CD14-positive monocyte (primary cell): ENCODE results near the gene SEMA3D. TPM values are rescaled to one million over a fixed set of nuclear protein-coding genes. Genes with fewer than 3 reads are reported as not detected.

Source experiments
- DNase-seq, 3 donors: peaks; one replicate each; pipeline ENCODE4 v3.0.0-alpha.2; 2011 to 2022
- H2AFZ ChIP-seq: 2 replicates; pipeline ENCODE4 v1.6.0; 2012; ENCODE audit warnings: mild to moderate bottlenecking, low read depth, low read length, inconsistent platforms; ENCODE audit not compliant: insufficient read depth, poor library complexity, severe bottlenecking
- H3K27ac ChIP-seq, 2 donors: 1 replicate in 1 of 2; 2 replicates in 1 of 2; pipeline ENCODE4 v1.5.1; 2012 to 2013; ENCODE audit warnings: low read length in 2 of 2, control low read depth in 1 of 2, inconsistent platforms in 1 of 2, low read depth in 1 of 2, mild to moderate bottlenecking in 1 of 2
- H3K27me3 ChIP-seq, 2 donors: one replicate each; pipeline versions ENCODE4 v1.6.0 to v1.6.1; 2011 to 2013; ENCODE audit warnings: low read length in 2 of 2; ENCODE audit not compliant: control insufficient read depth in 2 of 2, insufficient read depth in 2 of 2
- H3K36me3 ChIP-seq, 2 donors: replicated peaks in 1 of 2; 1 replicate in 1 of 2; 2 replicates in 1 of 2; pipeline versions ENCODE4 v1.5.1 to v1.6.1; 2012 to 2013; ENCODE audit warnings: low read length in 2 of 2, control low read depth in 1 of 2, inconsistent platforms in 1 of 2, mild to moderate bottlenecking in 1 of 2; ENCODE audit not compliant: insufficient read depth in 2 of 2, control insufficient read depth in 1 of 2
- H3K4me1 ChIP-seq, 2 donors: 1 replicate in 1 of 2; 2 replicates in 1 of 2; pipeline versions ENCODE4 v1.5.1 to v1.6.1; 2012 to 2013; ENCODE audit warnings: low read length in 2 of 2, control low read depth in 1 of 2, inconsistent platforms in 1 of 2, mild to moderate bottlenecking in 1 of 2, moderate library complexity in 1 of 2; ENCODE audit not compliant: insufficient read depth in 2 of 2, control insufficient read depth in 1 of 2
- H3K4me2 ChIP-seq: replicated peaks from 2 replicates; pipeline ENCODE3; 2012; ENCODE audit warnings: low read length, moderate library complexity, mild to moderate bottlenecking; ENCODE audit not compliant: poor library complexity, severe bottlenecking; ENCODE audit errors: extremely low read depth
- H3K4me3 ChIP-seq, 3 experiments: fragments of 200-600 bp in 1 of 3; sonication (generic) in 1 of 3; replicated peaks in 1 of 3; 1 replicate in 2 of 3; 2 replicates in 1 of 3; pipeline ENCODE4 v1.5.1; 2011 to 2013; ENCODE audit warnings: low read length in 3 of 3, mild to moderate bottlenecking in 3 of 3, control low read depth in 2 of 3, low read depth in 2 of 3, inconsistent platforms in 1 of 3, moderate library complexity in 1 of 3
- H3K79me2 ChIP-seq: 2 replicates; pipeline ENCODE4 v1.6.0; 2012; ENCODE audit warnings: mild to moderate bottlenecking, control low read depth, inconsistent platforms, low read length, moderate library complexity; ENCODE audit not compliant: insufficient read depth
- H3K9ac ChIP-seq: 2 replicates; pipeline ENCODE4 v1.6.0; 2017; ENCODE audit warnings: low read length, mild to moderate bottlenecking; ENCODE audit not compliant: insufficient read depth, poor library complexity, severe bottlenecking
- H3K9me3 ChIP-seq, 2 donors: replicated peaks in 1 of 2; 1 replicate in 1 of 2; 2 replicates in 1 of 2; pipeline versions ENCODE4 v1.5.1 to v1.6.1; 2012 to 2013; ENCODE audit warnings: low read length in 2 of 2, control low read depth in 1 of 2; ENCODE audit not compliant: control insufficient read depth in 1 of 2, insufficient read depth in 1 of 2
- H4K20me1 ChIP-seq: 2 replicates; pipeline ENCODE4 v1.6.0; 2012; ENCODE audit warnings: mild to moderate bottlenecking, low read length, control low read depth, moderate library complexity; ENCODE audit not compliant: insufficient read depth
- H3K27ac Mint-ChIP-seq, 7 donors: one replicate each; pipeline ENCODE4 v1.8.0; 2020; ENCODE audit warnings: mild to moderate bottlenecking in 7 of 7, mixed read lengths in 7 of 7, moderate library complexity in 6 of 7, inconsistent platforms in 2 of 7
- H3K27me3 Mint-ChIP-seq, 3 donors: one replicate each; pipeline ENCODE4 v1.8.0; 2021 to 2022; ENCODE audit warnings: low read depth in 3 of 3, mild to moderate bottlenecking in 3 of 3, mixed read lengths in 3 of 3, moderate library complexity in 3 of 3, inconsistent platforms in 1 of 3
- H3K36me3 Mint-ChIP-seq, 2 donors: one replicate each; pipeline ENCODE4 v1.8.0; 2020; ENCODE audit warnings: mixed read lengths in 2 of 2, inconsistent platforms in 1 of 2, mild to moderate bottlenecking in 1 of 2
- H3K4me1 Mint-ChIP-seq: one replicate; pipeline ENCODE4 v1.8.0; 2020; ENCODE audit warnings: mild to moderate bottlenecking, mixed read lengths
- H3K4me3 Mint-ChIP-seq, 2 donors: one replicate each; pipeline ENCODE4 v1.8.0; 2020; ENCODE audit warnings: mild to moderate bottlenecking in 2 of 2, mixed read lengths in 2 of 2, moderate library complexity in 1 of 2
- H3K9me3 Mint-ChIP-seq, 7 donors: one replicate each; pipeline ENCODE4 v1.8.0; 2020 to 2022; ENCODE audit warnings: mixed read lengths in 7 of 7, mild to moderate bottlenecking in 6 of 7, moderate library complexity in 6 of 7, inconsistent platforms in 2 of 7
- WGBS: methylation state at CpG from one replicate; pipeline ENCODE4 v1.1.5; 2013; ENCODE audit warnings: missing lambda C conversion rate; ENCODE audit not compliant: insufficient coverage; 5-methylcytosine and 5-hydroxymethylcytosine counted together
- intact Hi-C, 2 donors: fragments of 100-400 bp; cut with micrococcal nuclease; formaldehyde crosslinking; loops; one replicate each; pipeline versions ENCODE4 v1.15.0 to v1.15.1; 2023
- polyA plus RNA-seq, 3 donors: library from polyadenylated mRNA; depleted of rRNA in 1 of 3; unstranded in 2 of 3; stranded (reverse) in 1 of 3; fragments of 300-500 nt in 2 of 3; fragments of >200 nt in 1 of 3; fragmentation: Illumina TruSeq in 2 of 3; gene quantifications; 1 replicate in 2 of 3; 2 replicates in 1 of 3; pipeline ENCODE4 v1.2.3, GENCODE V29; 2012 to 2021
- TF ChIP-seq, protein P1 (sequence below): fragments of 200-600 bp; IDR thresholded peaks from one replicate; pipeline ENCODE4 v1.8.0; 2022; ENCODE audit warnings: antibody characterized with exemption, mild to moderate bottlenecking

The SEMA3D gene
- polyA plus RNA-seq, 3 donors = not detected

DNA sequence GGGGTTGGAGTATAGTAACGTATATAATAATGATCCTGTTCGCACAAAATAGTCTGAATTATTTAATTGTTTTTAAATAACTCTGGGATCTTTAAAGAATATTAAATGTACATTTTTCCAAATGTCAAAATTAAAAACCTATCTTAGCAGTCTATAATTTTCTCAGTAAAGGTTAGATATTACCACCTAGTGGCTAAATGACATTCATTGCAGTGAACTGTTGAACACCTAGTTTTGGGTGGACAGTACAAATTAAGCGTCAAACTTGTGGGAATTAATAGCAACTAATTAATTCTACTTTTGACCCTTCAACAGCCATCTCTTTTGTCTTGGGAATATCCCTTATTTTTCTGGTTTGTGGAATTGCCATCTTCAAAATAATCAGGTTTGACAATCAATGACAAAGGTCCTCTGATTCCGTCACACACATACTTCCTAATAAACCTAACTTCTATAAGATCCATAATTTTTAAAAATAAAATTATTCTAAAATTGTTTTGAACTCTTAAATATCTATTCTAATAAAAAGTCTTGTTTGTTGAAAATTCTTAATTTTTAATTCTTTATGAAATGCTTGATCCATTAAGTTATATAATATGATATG lies 165.7 kb downstream of the SEMA3D start:
- no peaks in the 10 kb centered on the region for H3K9me3 Mint-ChIP-seq
- no peak overlapping the region for H3K27ac Mint-ChIP-seq
- Histone ChIP-seq H3K79me2 (no peaks in the 10 kb centered on the region), H3K27ac (no peak overlapping the region), H3K9me3 (no peaks in the 10 kb centered on the region), H3K4me1 (no peaks in the 10 kb centered on the region), H3K4me2 (no peak overlapping the region), H4K20me1 (no peaks in the 10 kb centered on the region), H3K4me3 (no peak overlapping the region), H3K9ac (no peak overlapping the region), H3K27me3 (no peaks in the 10 kb centered on the region), H3K36me3 (no peaks in the 10 kb centered on the region), H2AFZ (no peak overlapping the region)
- TF ChIP-seq, protein P1, sequence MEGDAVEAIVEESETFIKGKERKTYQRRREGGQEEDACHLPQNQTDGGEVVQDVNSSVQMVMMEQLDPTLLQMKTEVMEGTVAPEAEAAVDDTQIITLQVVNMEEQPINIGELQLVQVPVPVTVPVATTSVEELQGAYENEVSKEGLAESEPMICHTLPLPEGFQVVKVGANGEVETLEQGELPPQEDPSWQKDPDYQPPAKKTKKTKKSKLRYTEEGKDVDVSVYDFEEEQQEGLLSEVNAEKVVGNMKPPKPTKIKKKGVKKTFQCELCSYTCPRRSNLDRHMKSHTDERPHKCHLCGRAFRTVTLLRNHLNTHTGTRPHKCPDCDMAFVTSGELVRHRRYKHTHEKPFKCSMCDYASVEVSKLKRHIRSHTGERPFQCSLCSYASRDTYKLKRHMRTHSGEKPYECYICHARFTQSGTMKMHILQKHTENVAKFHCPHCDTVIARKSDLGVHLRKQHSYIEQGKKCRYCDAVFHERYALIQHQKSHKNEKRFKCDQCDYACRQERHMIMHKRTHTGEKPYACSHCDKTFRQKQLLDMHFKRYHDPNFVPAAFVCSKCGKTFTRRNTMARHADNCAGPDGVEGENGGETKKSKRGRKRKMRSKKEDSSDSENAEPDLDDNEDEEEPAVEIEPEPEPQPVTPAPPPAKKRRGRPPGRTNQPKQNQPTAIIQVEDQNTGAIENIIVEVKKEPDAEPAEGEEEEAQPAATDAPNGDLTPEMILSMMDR = no peak
- intact Hi-C loops = loop anchor here in 1 of 2 donors (5.0 kb wide), 1 partner anchor 1044 kb away; no protein-coding TSS in a partner anchor
- no peaks in the 10 kb centered on the region for H3K4me1 Mint-ChIP-seq
- DNase-seq = no peak
- H3K4me3 Mint-ChIP-seq = no peak overlapping the region
- H3K36me3 Mint-ChIP-seq = no peaks in the 10 kb centered on the region
- no CpG with 5 or more reads among the region's 4 CpGs for WGBS
- H3K27me3 Mint-ChIP-seq = peaks cover 0 to 3% (median 1%) of the 10 kb centered on the region in 3 donors

DNA sequence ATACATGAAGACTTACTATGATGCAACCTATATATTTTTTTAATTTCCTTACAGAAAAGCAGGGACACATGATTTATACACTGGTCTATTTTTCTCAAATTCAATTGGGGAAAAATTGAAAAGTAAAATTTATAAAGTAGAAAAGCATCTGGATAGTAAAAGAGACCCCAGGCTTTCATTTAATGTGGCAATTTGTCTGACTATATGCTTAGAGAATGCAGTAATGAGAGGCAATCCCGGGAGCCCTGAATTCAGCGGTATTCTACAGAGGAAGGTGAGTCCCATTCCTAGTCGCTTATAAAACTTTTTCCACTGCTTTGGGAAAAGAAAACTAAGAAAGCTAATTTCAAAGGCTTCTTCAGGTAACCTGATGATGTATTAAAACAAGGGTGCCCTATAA lies 167.1 kb downstream of the SEMA3D start:
- no peak for DNase-seq
- H3K27me3 Mint-ChIP-seq = peaks cover 0 to 3% (median 1%) of the 10 kb centered on the region in 3 donors
- Histone ChIP-seq H3K36me3 (no peaks in the 10 kb centered on the region), H3K27ac (no peak overlapping the region), H3K9ac (no peak overlapping the region), H3K9me3 (no peaks in the 10 kb centered on the region), H4K20me1 (no peaks in the 10 kb centered on the region), H3K27me3 (no peaks in the 10 kb centered on the region), H3K79me2 (no peaks in the 10 kb centered on the region), H2AFZ (no peak overlapping the region), H3K4me1 (no peaks in the 10 kb centered on the region), H3K4me3 (no peak overlapping the region), H3K4me2 (no peak overlapping the region)
- WGBS = 100% methylated on average over 1 of the region's 3 CpGs
- intact Hi-C loops = loop anchor here in 1 of 2 donors (5.0 kb wide), 1 partner anchor 1042 kb away; no protein-coding TSS in a partner anchor
- no peaks in the 10 kb centered on the region for H3K9me3 Mint-ChIP-seq
- no peak overlapping the region for H3K4me3 Mint-ChIP-seq
- H3K36me3 Mint-ChIP-seq = no peaks in the 10 kb centered on the region
- H3K4me1 Mint-ChIP-seq = no peaks in the 10 kb centered on the region
- no peak overlapping the region for H3K27ac Mint-ChIP-seq
- TF ChIP-seq, protein P1 = no peak
